Glutamatergic neuron (in vitro differentiated cells): ENCODE data around the gene OR2AG1. TPM values are rescaled to one million over a fixed set of nuclear protein-coding genes. Genes with fewer than 3 reads are reported as not detected.

ENCODE experiments used
- DNase-seq: peaks from one replicate; pipeline ENCODE4 v3.0.0; 2022
- H3K27ac Mint-ChIP-seq: one replicate; pipeline ENCODE4 v1.8.0; 2020; ENCODE audit warnings: mild to moderate bottlenecking, mixed read lengths, inconsistent platforms; ENCODE audit not compliant: unreplicated experiment
- H3K27me3 Mint-ChIP-seq: one replicate; pipeline ENCODE4 v1.8.0; 2020; ENCODE audit warnings: mild to moderate bottlenecking, moderate library complexity, mixed read lengths, inconsistent platforms; ENCODE audit not compliant: unreplicated experiment
- H3K36me3 Mint-ChIP-seq: one replicate; pipeline ENCODE4 v1.8.0; 2020; ENCODE audit warnings: mild to moderate bottlenecking, mixed read lengths, inconsistent platforms; ENCODE audit not compliant: unreplicated experiment
- H3K4me1 Mint-ChIP-seq: one replicate; pipeline ENCODE4 v1.8.0; 2020; ENCODE audit warnings: mild to moderate bottlenecking, low read depth, mixed read lengths, inconsistent platforms; ENCODE audit not compliant: unreplicated experiment
- H3K4me3 Mint-ChIP-seq: one replicate; pipeline ENCODE4 v1.8.0; 2020; ENCODE audit warnings: mild to moderate bottlenecking, mixed read lengths, inconsistent platforms; ENCODE audit not compliant: unreplicated experiment
- H3K9me3 Mint-ChIP-seq: one replicate; pipeline ENCODE4 v1.8.0; 2020; ENCODE audit warnings: mild to moderate bottlenecking, moderate library complexity, mixed read lengths, inconsistent platforms; ENCODE audit not compliant: unreplicated experiment
- CTCF ChIP-seq: fragments of 200-600 bp; sonication (generic); IDR thresholded peaks from one replicate; pipeline ENCODE4 v1.5.0; 2021; ENCODE audit not compliant: partially characterized antibody, unreplicated experiment
- total RNA-seq: library from RNA; stranded (reverse); fragmentation: NEBNext Ultra II Directional; extraction: Animal tissue kit (Norgen Biotek cat#: 25700); gene quantifications from one replicate; pipeline ENCODE4 v1.2.1, GENCODE V29; 2021; ENCODE audit not compliant: unreplicated experiment

The OR2AG1 gene
- total RNA-seq, 1 donor from 2014 or later = not detected

GRCh38 chr11:6745465-6746015 lies 37.3 kb upstream of the OR2AG1 start:
- Mint-ChIP-seq H3K4me3 (no peak overlapping the region), H3K27me3 (no peaks in the 10 kb centered on the region), H3K36me3 (no peaks in the 10 kb centered on the region), H3K9me3 (no peaks in the 10 kb centered on the region), H3K4me1 (no peaks in the 10 kb centered on the region), H3K27ac (no peak overlapping the region)
- no peak for TF ChIP-seq CTCF
- no peak for DNase-seq

GRCh38 chr11:6746086-6746618 lies 36.7 kb upstream of the OR2AG1 start:
- Mint-ChIP-seq H3K4me1 (no peaks in the 10 kb centered on the region), H3K36me3 (no peaks in the 10 kb centered on the region), H3K27me3 (no peaks in the 10 kb centered on the region), H3K27ac (no peak overlapping the region), H3K4me3 (no peak overlapping the region), H3K9me3 (no peaks in the 10 kb centered on the region)
- DNase-seq = no peak
- no peak for TF ChIP-seq CTCF

- no peaks in the 10 kb centered on the region for H3K4me1 Mint-ChIP-seq
- TF ChIP-seq CTCF = no peak
Measured at GRCh38 chr11:6746626-6747025, 36.2 kb upstream of the OR2AG1 start.

GRCh38 chr11:6747097-6747668 lies 35.6 kb upstream of the OR2AG1 start:
- no peak for DNase-seq

More at GRCh38 chr11:6746626-6747025, 36.2 kb upstream of the OR2AG1 start:
- Mint-ChIP-seq H3K4me3 (no peak overlapping the region), H3K27me3 (no peaks in the 10 kb centered on the region), H3K27ac (no peak overlapping the region), H3K36me3 (no peaks in the 10 kb centered on the region), H3K9me3 (no peaks in the 10 kb centered on the region)
- no peak for DNase-seq

More at GRCh38 chr11:6747097-6747668, 35.6 kb upstream of the OR2AG1 start:
- no peak overlapping the region for H3K27ac Mint-ChIP-seq
- no peaks in the 10 kb centered on the region for H3K36me3 Mint-ChIP-seq
- H3K9me3 Mint-ChIP-seq = no peaks in the 10 kb centered on the region
- H3K4me1 Mint-ChIP-seq = no peaks in the 10 kb centered on the region
- TF ChIP-seq CTCF = no peak
- no peaks in the 10 kb centered on the region for H3K27me3 Mint-ChIP-seq
- H3K4me3 Mint-ChIP-seq = no peak overlapping the region
